IMR-90 (cell line): Measurements from ENCODE around the gene KRT16. TPM values are rescaled to one million over a fixed set of nuclear protein-coding genes. Genes with fewer than 3 reads are reported as not detected.
"Not testable (repeated sequence)": the region's sequence is repeated elsewhere in the genome, so short reads cannot be mapped to it uniquely, and the experiment has no call there.

ENCODE experiments used
- ATAC-seq: fragments of 200-7000 bp; cut with Tn5 transposase; 2 replicates; pipeline ENCODE4 v1.9.1; 2020; ENCODE audit warnings: low read depth, mild to moderate bottlenecking, moderate library complexity
- BruUV-seq: library from RNA; stranded (reverse); fragments of 400-500 nt; replicated peaks from 2 replicates; lab custom pipeline; 2021; lab: Mats Ljungman, UMichigan
- CTCF ChIA-PET: fragments of 300-600 bp; formaldehyde crosslinking; extraction: SDS; loops from one replicate; lab custom pipeline; 2021; ENCODE audit warnings: antibody characterized with exemption; lab: Yijun Ruan, JAX
- POLR2A ChIA-PET: fragments of 300-600 bp; sonication (Branson Sonifier 250); formaldehyde crosslinking; loops from one replicate; lab custom pipeline; 2022; ENCODE audit warnings: antibody characterized with exemption; ENCODE audit not compliant: unreplicated experiment; lab: Charles Lee
- DNase-seq: peaks from one replicate; pipeline ENCODE4 v3.0.0; 2013
- H2AFZ ChIP-seq: replicated peaks from 2 replicates; pipeline ENCODE3; 2013; ENCODE audit warnings: low read length, mild to moderate bottlenecking; ENCODE audit not compliant: poor library complexity
- H2AK5ac ChIP-seq: 2 replicates; pipeline ENCODE4 v1.6.1; 2013; ENCODE audit warnings: low read depth, low read length, inconsistent platforms
- H2AK9ac ChIP-seq: replicated peaks from 2 replicates; pipeline ENCODE3; 2013; ENCODE audit warnings: mild to moderate bottlenecking, low read depth, low read length, moderate library complexity; ENCODE audit not compliant: poor library complexity
- H2BK120ac ChIP-seq: 2 replicates; pipeline ENCODE4 v1.6.1; 2013; ENCODE audit warnings: low read depth, low read length, inconsistent platforms
- H2BK15ac ChIP-seq: 3 replicates; pipeline ENCODE4 v1.6.1; 2013; ENCODE audit warnings: low read depth, low read length, inconsistent platforms
- H2BK20ac ChIP-seq: 2 replicates; pipeline ENCODE4 v1.6.1; 2013; ENCODE audit warnings: low read depth, mild to moderate bottlenecking, inconsistent platforms, low read length, moderate library complexity
- H2BK5ac ChIP-seq: 2 replicates; pipeline ENCODE4 v1.6.1; 2013; ENCODE audit warnings: mild to moderate bottlenecking, low read depth, low read length, inconsistent platforms; ENCODE audit not compliant: poor library complexity, severe bottlenecking
- H3K14ac ChIP-seq: replicated peaks from 2 replicates; pipeline ENCODE4 v1.6.1; 2013; ENCODE audit warnings: low read depth, low read length, inconsistent platforms
- H3K18ac ChIP-seq: 2 replicates; pipeline ENCODE4 v1.6.1; 2013; ENCODE audit warnings: low read depth, low read length, control low read depth
- H3K23ac ChIP-seq: 2 replicates; pipeline ENCODE4 v1.6.1; 2013; ENCODE audit warnings: low read depth, low read length, inconsistent platforms
- H3K27ac ChIP-seq: 2 replicates; pipeline ENCODE4 v1.5.1; 2013; ENCODE audit warnings: mild to moderate bottlenecking, control low read depth, low read length; ENCODE audit not compliant: insufficient read depth
- H3K27me3 ChIP-seq: 2 replicates; pipeline ENCODE4 v1.6.1; 2013; ENCODE audit warnings: low read length; ENCODE audit not compliant: control insufficient read depth, insufficient read depth
- H3K36me3 ChIP-seq: 2 replicates; pipeline ENCODE4 v1.6.1; 2013; ENCODE audit warnings: low read length, mixed read lengths; ENCODE audit not compliant: control insufficient read depth, insufficient read depth
- H3K4ac ChIP-seq: 2 replicates; pipeline ENCODE4 v1.6.1; 2013; ENCODE audit warnings: low read depth, low read length, inconsistent platforms
- H3K4me1 ChIP-seq: 2 replicates; pipeline ENCODE4 v1.6.1; 2013; ENCODE audit warnings: low read length, mixed read lengths; ENCODE audit not compliant: control insufficient read depth, insufficient read depth
- H3K4me2 ChIP-seq: 2 replicates; pipeline ENCODE4 v1.6.1; 2013; ENCODE audit warnings: low read depth, mild to moderate bottlenecking, control low read depth, low read length, moderate library complexity
- H3K4me3 ChIP-seq: 2 replicates; pipeline ENCODE4 v1.5.1; 2013; ENCODE audit warnings: low read depth, mild to moderate bottlenecking, control low read depth, low read length, moderate library complexity; ENCODE audit not compliant: insufficient read depth
- H3K56ac ChIP-seq: 2 replicates; pipeline ENCODE4 v1.6.1; 2013; ENCODE audit warnings: low read length, inconsistent platforms; ENCODE audit not compliant: insufficient read depth; ENCODE audit errors: extremely low read depth
- H3K79me1 ChIP-seq, 2 experiments: 2 replicates each; pipeline ENCODE4 v1.6.1; 2013; ENCODE audit warnings: low read length in 2 of 2, inconsistent platforms in 1 of 2, low read depth in 1 of 2
- H3K9ac ChIP-seq: 2 replicates; pipeline ENCODE4 v1.6.1; 2013; ENCODE audit warnings: low read depth, low read length, control low read depth
- H3K9me1 ChIP-seq: 2 replicates; pipeline ENCODE4 v1.6.1; 2013; ENCODE audit warnings: low read length, inconsistent platforms; ENCODE audit not compliant: insufficient read depth
- H3K9me3 ChIP-seq: 2 replicates; pipeline ENCODE4 v1.6.1; 2013; ENCODE audit warnings: low read length; ENCODE audit not compliant: control insufficient read depth, insufficient read depth
- H4K20me1 ChIP-seq: 2 replicates; pipeline ENCODE4 v1.6.1; 2013; ENCODE audit warnings: low read length, inconsistent platforms; ENCODE audit not compliant: insufficient read depth
- H4K5ac ChIP-seq: 2 replicates; pipeline ENCODE4 v1.6.1; 2013; ENCODE audit warnings: mild to moderate bottlenecking, low read depth, low read length, control low read depth
- H4K8ac ChIP-seq, 2 experiments: 2 replicates each; pipeline ENCODE4 v1.6.1; 2013; ENCODE audit warnings: low read depth in 2 of 2, low read length in 2 of 2, control low read depth in 1 of 2, inconsistent platforms in 1 of 2
- H4K91ac ChIP-seq: 2 replicates; pipeline ENCODE4 v1.6.1; 2013; ENCODE audit warnings: low read depth, low read length, inconsistent platforms; ENCODE audit not compliant: insufficient read depth
- CHD1 ChIP-seq: IDR thresholded peaks from 2 replicates; pipeline ENCODE4 v1.6.1; 2012; ENCODE audit warnings: low read depth, low read length, improper control_type of control experiment
- MAFK ChIP-seq: IDR thresholded peaks from 2 replicates; pipeline ENCODE4 v1.6.1; 2012; ENCODE audit warnings: low read depth, low read length, improper control_type of control experiment
- MAZ ChIP-seq: IDR thresholded peaks from 2 replicates; pipeline ENCODE4 v1.6.1; 2012; ENCODE audit warnings: low read depth, mild to moderate bottlenecking, low read length, improper control_type of control experiment, moderate library complexity, borderline replicate concordance
- NFE2L2 ChIP-seq: fragments of 150-350 bp; IDR thresholded peaks from 2 replicates; pipeline ENCODE4 v1.6.1; 2016; ENCODE audit warnings: low read depth, mild to moderate bottlenecking, low read length
- POLR2A ChIP-seq: IDR thresholded peaks from 2 replicates; pipeline ENCODE4 v1.6.1; 2012; ENCODE audit warnings: mild to moderate bottlenecking, low read depth, low read length
- RCOR1 ChIP-seq: IDR thresholded peaks from 2 replicates; pipeline ENCODE4 v1.6.1; 2012; ENCODE audit warnings: mild to moderate bottlenecking, low read length, improper control_type of control experiment; ENCODE audit not compliant: insufficient replicate concordance
- RFX5 ChIP-seq: IDR thresholded peaks from 2 replicates; pipeline ENCODE4 v1.8.0; 2012; ENCODE audit warnings: low read depth, mild to moderate bottlenecking, low read length, moderate library complexity
- WGBS, 2 experiments: methylation state at CpG; one replicate each; pipeline versions ENCODE4 v1.1.5 to v1.1.7; 2013; ENCODE audit warnings: missing lambda C conversion rate in 2 of 2; ENCODE audit not compliant: insufficient read length in 1 of 2; ENCODE audit errors: extremely low coverage in 2 of 2; 5-methylcytosine and 5-hydroxymethylcytosine counted together
- dilution Hi-C: fragments of 300-500 bp; cut with HindIII; formaldehyde crosslinking; loops from one replicate; pipeline ENCODE4 v1.14.3; 2018; ENCODE audit warnings: low sequenced_read_pairs; ENCODE audit not compliant: unreplicated experiment
- in situ Hi-C: fragments of 300-500 bp; cut with MboI; formaldehyde crosslinking; loops from 3 replicates; pipeline ENCODE4 v1.14.3; 2019; ENCODE audit warnings: low sequenced_read_pairs, inconsistent platforms, mixed read lengths
- intact Hi-C: fragments of 100-400 bp; cut with micrococcal nuclease; formaldehyde crosslinking; loops from 2 replicates; pipeline ENCODE4 v1.10.0; 2022
- polyA plus RNA-seq, 3 experiments: library from polyadenylated mRNA; depleted of rRNA; stranded (reverse); fragments of >200 nt; gene quantifications; 2 replicates each; pipeline ENCODE4 v1.2.3, GENCODE V29; 2012; ENCODE audit warnings: low replicate concordance in 1 of 3
- total RNA-seq: library from RNA; depleted of rRNA; stranded (reverse); fragments of >200 nt; gene quantifications from 2 replicates; pipeline ENCODE4 v1.2.3, GENCODE V29; 2012

Gene KRT16
- total and polyA plus RNA-seq, 2 of the 4 experiments (the other 2 are of a cell fraction): not detected

- TF ChIP-seq NFE2L2 (no peak), MAZ (no peak), MAFK (no peak), RCOR1 (no peak), CHD1 (no peak)
Observed at GRCh38 chr17:41578971-41579370, 33.6 kb downstream of the KRT16 start (continued).

GRCh38 chr17:41578538-41578937, 34.0 kb downstream of the KRT16 start:
- ATAC-seq (no peak), DNase-seq (no peak)
- H3K27me3 ChIP-seq: peaks cover 39% of the 10 kb centered on the region
- H4K5ac ChIP-seq: no peak overlapping the region
- no peak overlapping the region for H3K14ac ChIP-seq
- no peak overlapping the region for H3K56ac ChIP-seq
- dilution Hi-C loops (no loop called here), intact Hi-C loops (no loop called here), in situ Hi-C loops (no loop called here)
- H4K8ac ChIP-seq: no peak overlapping the region
- H2BK120ac ChIP-seq: no peak overlapping the region
- H3K18ac ChIP-seq: no peak overlapping the region
- no peak overlapping the region for H3K9ac ChIP-seq
- no peak for TF ChIP-seq MAFK
- no peak for TF ChIP-seq POLR2A
- no peak for TF ChIP-seq RCOR1
- TF ChIP-seq RFX5: no peak
- no peaks in the 10 kb centered on the region for H3K9me3 ChIP-seq
- H3K4me1 ChIP-seq: no peaks in the 10 kb centered on the region
- H2AFZ ChIP-seq: no peak overlapping the region
- H3K4me2 ChIP-seq: no peak overlapping the region
- no CpG with 5 or more reads among the region's 1 CpG for WGBS, 2 experiments
- POLR2A ChIA-PET: no interaction called here
- H2BK5ac ChIP-seq: no peak overlapping the region
- H4K20me1 ChIP-seq: no peaks in the 10 kb centered on the region
- no peak overlapping the region for H2BK20ac ChIP-seq
- no peak overlapping the region for H3K27ac ChIP-seq
- H2BK15ac ChIP-seq: no peak overlapping the region
- H3K79me1 ChIP-seq: no peaks in the 10 kb centered on the region
- no peaks in the 10 kb centered on the region for H3K36me3 ChIP-seq
- BruUV-seq: no TSS peak
- no peak overlapping the region for H3K4ac ChIP-seq
- H4K91ac ChIP-seq: no peak overlapping the region
- H3K23ac ChIP-seq: no peak overlapping the region
- H3K4me3 ChIP-seq: no peak overlapping the region
- no peak overlapping the region for H2AK5ac ChIP-seq
- no peak overlapping the region for H2AK9ac ChIP-seq
- CTCF ChIA-PET: no interaction called here
- no peaks in the 10 kb centered on the region for H3K9me1 ChIP-seq

- peaks cover 56% of the 10 kb centered on the region for H3K27me3 ChIP-seq
- CTCF ChIA-PET: interaction anchor here (0.6 kb wide), 1 partner anchor 71 kb away, joined by 3 read pairs; no protein-coding TSS in a partner anchor
Observed at GRCh38 chr17:41576740-41577139, 35.8 kb downstream of the KRT16 start.

More at GRCh38 chr17:41576740-41577139, 35.8 kb downstream of the KRT16 start:
- H3K4me2 ChIP-seq, H3K9me3 ChIP-seq, H4K20me1 ChIP-seq, H3K9me1 ChIP-seq, H3K23ac ChIP-seq, H3K4ac ChIP-seq, H3K9ac ChIP-seq, DNase-seq, H3K56ac ChIP-seq, ATAC-seq, H4K5ac ChIP-seq, H3K36me3 ChIP-seq, H2BK120ac ChIP-seq, H2BK20ac ChIP-seq, H2BK15ac ChIP-seq, H3K4me3 ChIP-seq, intact Hi-C loops, H2AK5ac ChIP-seq, BruUV-seq, H2AFZ ChIP-seq, H3K4me1 ChIP-seq, H3K79me1 ChIP-seq, H4K91ac ChIP-seq, POLR2A ChIA-PET, H2AK9ac ChIP-seq, H3K18ac ChIP-seq, H2BK5ac ChIP-seq, H3K14ac ChIP-seq, H3K27ac ChIP-seq, H4K8ac ChIP-seq, in situ Hi-C loops, dilution Hi-C loops: not testable (repeated sequence)
- no CpG with 5 or more reads among the region's 4 CpGs for WGBS, 2 experiments
